Transverse colon (tissue), 4 donors: Measurements from ENCODE around the gene SHC1.

Experiments
- CTCF ChIP-seq, 5 experiments: fragments of 200-600 bp in 3 of 5; fragments of 450-650 bp in 2 of 5; sonication (generic) in 3 of 5; IDR thresholded peaks; 1 replicate in 2 of 5; 2 replicates in 3 of 5; pipeline ENCODE4 v1.5.1; 2016 to 2017; ENCODE audit warnings: antibody characterized with exemption in 5 of 5, inconsistent platforms in 3 of 5, mild to moderate bottlenecking in 2 of 5, moderate library complexity in 1 of 5
- EP300 ChIP-seq: sonication (generic); formaldehyde crosslinking; IDR thresholded peaks from one replicate; pipeline ENCODE4 v1.6.1; 2017; ENCODE audit warnings: antibody characterized with exemption, low read depth
- POLR2A ChIP-seq: fragments of 450-650 bp; IDR thresholded peaks from one replicate; pipeline ENCODE4 v1.6.1; 2016; ENCODE audit warnings: antibody characterized with exemption, mild to moderate bottlenecking, moderate library complexity
- POLR2AphosphoS5 ChIP-seq, 3 donors: sonication (generic); formaldehyde crosslinking; IDR thresholded peaks; one replicate each; pipeline ENCODE4 v1.6.1; 2016; ENCODE audit warnings: antibody characterized with exemption in 3 of 3

GRCh38 chr1:154925335-154926170 is 45.0 kb downstream of the SHC1 start:
- TF ChIP-seq EP300 (no peak), CTCF (IDR thresholded peaks at IDR 0.05) (no peak), POLR2A (no peak), POLR2AphosphoS5 (IDR thresholded peaks at IDR 0.05) (no peak)
